ENCODE results near the gene NPFFR1.
A peak's percentile ranks its signal among the peaks of the same experiment; 100 is the strongest.
"Not testable (repeated sequence)": the region's sequence is repeated elsewhere in the genome, so short reads cannot be mapped to it uniquely, and the experiment has no call there.

NPFFR1 gene

GRCh38 chr10:70254778-70255328, 29.0 kb downstream of the NPFFR1 start:
- no peak for DNase-seq

- no peak for DNase-seq
Measured at GRCh38 chr10:70253878-70254765, 29.7 kb downstream of the NPFFR1 start.

- no peak for DNase-seq
Measured at GRCh38 chr10:70250961-70251680, 32.7 kb downstream of the NPFFR1 start.

- no peak for DNase-seq
Measured at GRCh38 chr10:70247360-70247759, 36.4 kb downstream of the NPFFR1 start.

GRCh38 chr10:70241081-70241480, 42.7 kb downstream of the NPFFR1 start:
- DNase-seq = no peak

- DNase-seq = not testable (repeated sequence)
Measured at GRCh38 chr10:70239986-70240385, 43.8 kb downstream of the NPFFR1 start.

GRCh38 chr10:70239077-70239976, 44.5 kb downstream of the NPFFR1 start:
- DNase-seq = not testable (repeated sequence)

- not testable (repeated sequence) for DNase-seq
Measured at GRCh38 chr10:70237958-70238536, 45.8 kb downstream of the NPFFR1 start.

- no peak for DNase-seq
Measured at GRCh38 chr10:70234668-70235447, 48.9 kb downstream of the NPFFR1 start.

GRCh38 chr10:70233939-70234300, 49.9 kb downstream of the NPFFR1 start:
- DNase-seq = no peak

GRCh38 chr10:70233109-70233938, 50.5 kb downstream of the NPFFR1 start, which contains the start of gene PPA1:
Gene PPA1 (minus strand): TSS chr10:70233429. CDS start chr10:70233327, 102 bp downstream.
- peak; percentile 100 for DNase-seq

GRCh38 chr10:70232859-70233108, 51.0 kb downstream of the NPFFR1 start:
- no peak for DNase-seq

- DNase-seq = peak; percentile 78
Measured at GRCh38 chr10:70232155-70232858, 51.5 kb downstream of the NPFFR1 start.

GRCh38 chr10:70228491-70228890, 55.3 kb downstream of the NPFFR1 start:
- no peak for DNase-seq

- no peak for DNase-seq
Measured at GRCh38 chr10:70227548-70228320, 56.1 kb downstream of the NPFFR1 start.

GRCh38 chr10:70223728-70224127, 60.1 kb downstream of the NPFFR1 start:
- no peak for DNase-seq

- DNase-seq = not testable (repeated sequence)
Measured at GRCh38 chr10:70222811-70223447, 60.9 kb downstream of the NPFFR1 start.

GRCh38 chr10:70222340-70222794, 61.4 kb downstream of the NPFFR1 start:
- no peak for DNase-seq

- DNase-seq = no peak
Measured at GRCh38 chr10:70221030-70221429, 62.8 kb downstream of the NPFFR1 start.

Measured in activated effector memory CD4-positive, alpha-beta T cell treated with anti-CD3 and anti-CD28 coated beads, Interleukin-2, amount 50 U/mL, for 16 hours (primary cell).